Activated CD8-positive, alpha-beta memory T cell treated with anti-CD3 and anti-CD28 coated beads for 48 hours (primary cell): ENCODE results near the gene DDIAS.
A peak's percentile ranks its signal among the peaks of the same experiment; 100 is the strongest.
"Not testable (repeated sequence)": the region's sequence is repeated elsewhere in the genome, so short reads cannot be mapped to it uniquely, and the experiment has no call there.

Source experiments
- DNase-seq, 3 experiments: peaks; one replicate each; pipeline ENCODE4 v3.0.0-alpha.2; 2020; ENCODE audit warnings: low read depth in 2 of 3, low spot score in 2 of 3

The DDIAS gene, protein sequence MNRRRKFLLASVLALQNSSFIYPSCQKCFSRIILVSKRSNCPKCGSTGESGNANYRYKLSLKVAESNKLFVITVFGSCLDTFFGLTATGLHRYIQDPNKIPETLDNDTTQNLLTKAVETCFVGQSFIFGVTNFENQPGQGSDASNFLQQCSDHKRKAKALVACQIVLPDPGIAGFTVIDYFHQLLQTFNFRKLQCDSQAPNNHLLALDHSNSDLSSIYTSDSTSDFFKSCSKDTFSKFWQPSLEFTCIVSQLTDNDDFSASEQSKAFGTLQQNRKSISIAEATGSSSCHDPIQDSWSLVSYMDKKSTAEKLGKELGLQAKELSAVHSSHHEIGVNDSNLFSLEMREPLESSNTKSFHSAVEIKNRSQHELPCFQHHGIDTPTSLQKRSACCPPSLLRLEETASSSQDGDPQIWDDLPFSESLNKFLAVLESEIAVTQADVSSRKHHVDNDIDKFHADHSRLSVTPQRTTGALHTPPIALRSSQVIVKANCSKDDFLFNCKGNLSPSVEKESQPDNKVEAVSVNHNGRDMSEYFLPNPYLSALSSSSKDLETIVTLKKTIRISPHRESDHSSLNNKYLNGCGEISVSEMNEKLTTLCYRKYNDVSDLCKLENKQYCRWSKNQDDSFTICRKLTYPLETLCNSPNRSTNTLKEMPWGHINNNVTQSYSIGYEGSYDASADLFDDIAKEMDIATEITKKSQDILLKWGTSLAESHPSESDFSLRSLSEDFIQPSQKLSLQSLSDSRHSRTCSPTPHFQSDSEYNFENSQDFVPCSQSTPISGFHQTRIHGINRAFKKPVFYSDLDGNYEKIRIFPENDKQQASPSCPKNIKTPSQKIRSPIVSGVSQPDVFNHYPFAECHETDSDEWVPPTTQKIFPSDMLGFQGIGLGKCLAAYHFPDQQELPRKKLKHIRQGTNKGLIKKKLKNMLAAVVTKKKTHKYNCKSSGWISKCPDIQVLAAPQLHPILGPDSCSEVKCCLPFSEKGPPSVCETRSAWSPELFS

DNA sequence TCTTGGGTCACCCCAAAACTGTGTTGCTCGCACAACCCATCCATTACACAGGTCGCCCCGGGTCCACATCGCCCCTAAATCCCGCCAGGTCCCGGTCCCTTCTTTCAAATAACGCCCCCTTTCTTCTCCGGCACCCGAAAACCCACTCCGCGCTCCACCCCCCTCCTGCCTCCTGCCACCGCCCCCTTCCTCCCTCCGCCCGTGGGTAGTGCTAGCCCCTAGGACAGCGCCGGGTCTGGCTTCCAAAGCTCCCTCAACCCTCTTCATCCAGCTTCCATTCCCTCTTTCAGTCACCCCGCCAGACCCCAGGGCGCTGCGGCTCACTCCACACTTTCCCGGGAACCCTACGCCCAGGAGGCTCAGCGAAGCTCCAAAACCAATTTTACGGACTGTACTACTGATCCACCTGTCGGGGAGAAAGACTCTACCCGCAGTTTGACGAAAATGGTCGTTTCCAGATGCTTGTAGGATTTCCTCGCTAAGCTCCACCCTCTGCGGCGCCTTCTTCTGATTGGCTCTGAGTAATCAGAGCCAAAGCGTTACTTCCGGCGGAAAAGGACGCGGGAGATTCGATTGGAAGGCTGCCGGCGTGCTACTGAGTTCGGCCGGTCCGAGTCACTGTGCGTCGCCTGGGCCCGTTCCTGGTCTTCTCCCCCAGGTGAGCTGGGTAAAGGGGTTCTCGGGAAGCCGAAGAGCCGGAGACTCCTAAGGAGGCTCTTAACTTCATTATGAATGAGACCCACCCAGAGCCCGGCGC, at the start of gene DDIAS:
DDIAS (plus strand) TSS at position 572 of the 757 bp plus-strand sequence. CDS start 13,003 bp downstream, outside the sequence.
- peak; percentile 75 to 82 (median 76) for DNase-seq

DNA sequence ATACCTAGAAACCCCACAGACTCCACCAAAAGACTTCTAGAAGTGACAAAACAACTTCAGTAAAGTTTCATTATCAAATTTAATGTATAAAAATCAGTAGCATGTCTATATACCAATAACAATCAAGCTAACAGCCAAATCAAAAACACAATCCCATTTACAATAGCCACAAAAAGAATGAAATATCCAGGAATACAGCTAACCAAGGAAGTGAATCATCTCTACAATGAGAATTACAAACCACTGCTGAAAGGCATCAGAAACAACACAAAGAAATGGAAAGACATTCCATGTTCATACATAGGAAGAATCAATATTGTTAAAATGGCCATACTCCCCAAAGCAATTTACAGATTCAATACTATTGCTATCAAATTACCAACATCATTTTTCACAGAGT, 47.3 kb upstream of the DDIAS start:
- no peak for DNase-seq

DNA sequence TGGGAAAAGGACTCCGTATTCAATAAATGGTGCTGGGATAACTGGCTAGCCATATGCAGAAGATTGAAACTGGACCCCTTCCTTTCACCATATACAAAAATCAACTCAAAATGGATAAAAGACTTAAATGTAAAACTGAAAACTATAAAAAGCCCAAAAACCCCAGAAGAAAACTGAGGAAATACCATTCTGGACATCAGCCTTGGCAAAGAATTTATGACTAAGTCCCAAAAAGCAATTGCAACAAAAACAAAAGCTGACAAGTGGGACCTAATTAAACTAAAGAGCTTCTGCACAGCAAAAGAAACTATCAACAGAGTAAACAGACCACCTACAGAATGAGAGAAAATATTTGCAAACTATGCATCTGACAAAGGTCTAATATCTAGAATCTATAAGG, 46.6 kb upstream of the DDIAS start:
- not testable (repeated sequence) for DNase-seq

GRCh38 chr11:82855616-82856015, 45.9 kb upstream of the DDIAS start:
- DNase-seq = no peak

GRCh38 chr11:82857145-82857544, 44.4 kb upstream of the DDIAS start:
- no peak for DNase-seq

- no peak for DNase-seq
Observed at GRCh38 chr11:82858133-82858532, 43.4 kb upstream of the DDIAS start.

- no peak for DNase-seq
Observed at GRCh38 chr11:82858556-82859091, 42.9 kb upstream of the DDIAS start.

- no peak for DNase-seq
Observed at GRCh38 chr11:82859750-82860149, 41.8 kb upstream of the DDIAS start.

GRCh38 chr11:82862379-82862778, 39.2 kb upstream of the DDIAS start:
- no peak for DNase-seq

DNA sequence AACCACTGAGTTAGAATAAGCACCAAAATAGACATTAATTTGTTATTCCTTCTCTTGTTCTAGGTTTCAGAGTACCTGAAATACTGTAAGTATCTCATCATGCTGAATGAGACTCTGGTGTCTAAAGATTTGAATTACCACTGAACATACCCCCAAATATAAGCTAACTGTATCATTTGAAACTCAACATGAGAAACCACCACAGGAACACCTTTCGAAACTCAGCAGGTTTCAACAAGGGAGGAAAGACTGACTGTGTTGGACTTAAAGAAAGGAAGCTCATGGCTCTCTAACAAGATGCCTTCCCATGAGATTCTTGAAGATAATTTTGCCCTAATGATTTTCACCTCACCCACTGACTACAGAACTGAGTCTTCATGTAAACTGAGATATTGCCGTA, 38.3 kb upstream of the DDIAS start:
- DNase-seq = no peak

DNA sequence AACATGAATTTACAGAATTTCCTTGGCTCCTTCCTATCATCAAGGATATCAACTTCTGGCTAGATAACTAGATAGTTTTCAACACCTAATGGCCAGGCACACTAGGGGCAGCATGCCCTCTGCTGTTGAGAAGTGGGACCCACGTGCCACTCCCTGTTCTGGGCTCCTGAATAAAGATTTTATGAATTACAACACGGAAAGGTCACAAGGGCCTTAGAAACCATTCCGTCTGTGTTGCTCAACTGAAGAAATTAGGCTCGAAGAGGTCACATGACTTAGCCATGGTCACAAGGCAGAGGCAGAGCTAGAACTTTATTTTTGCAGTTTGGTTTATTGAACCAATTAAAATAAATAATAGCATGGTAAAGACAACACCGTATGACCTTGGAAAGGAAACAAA, 37.3 kb upstream of the DDIAS start:
- DNase-seq = no peak

DNA sequence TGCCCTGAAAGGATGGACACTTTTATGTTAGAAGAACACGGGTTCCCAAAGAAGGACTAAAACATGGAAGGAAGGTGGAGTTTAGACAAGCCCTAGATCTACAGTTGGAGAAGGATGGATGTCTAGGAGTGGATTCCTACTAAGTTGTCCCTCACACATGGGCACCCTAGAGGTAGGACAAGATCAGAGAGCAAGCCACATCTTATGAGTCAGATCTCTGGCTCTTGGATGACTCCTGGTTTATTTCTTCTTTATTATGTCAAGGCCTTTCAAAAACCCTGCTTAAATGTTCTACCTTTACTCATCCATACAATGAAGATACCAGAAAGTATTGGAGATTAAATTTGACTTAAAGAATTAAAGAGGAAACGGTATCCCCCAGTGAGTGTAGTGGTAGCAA, 35.7 kb upstream of the DDIAS start:
- DNase-seq = no peak

DNA sequence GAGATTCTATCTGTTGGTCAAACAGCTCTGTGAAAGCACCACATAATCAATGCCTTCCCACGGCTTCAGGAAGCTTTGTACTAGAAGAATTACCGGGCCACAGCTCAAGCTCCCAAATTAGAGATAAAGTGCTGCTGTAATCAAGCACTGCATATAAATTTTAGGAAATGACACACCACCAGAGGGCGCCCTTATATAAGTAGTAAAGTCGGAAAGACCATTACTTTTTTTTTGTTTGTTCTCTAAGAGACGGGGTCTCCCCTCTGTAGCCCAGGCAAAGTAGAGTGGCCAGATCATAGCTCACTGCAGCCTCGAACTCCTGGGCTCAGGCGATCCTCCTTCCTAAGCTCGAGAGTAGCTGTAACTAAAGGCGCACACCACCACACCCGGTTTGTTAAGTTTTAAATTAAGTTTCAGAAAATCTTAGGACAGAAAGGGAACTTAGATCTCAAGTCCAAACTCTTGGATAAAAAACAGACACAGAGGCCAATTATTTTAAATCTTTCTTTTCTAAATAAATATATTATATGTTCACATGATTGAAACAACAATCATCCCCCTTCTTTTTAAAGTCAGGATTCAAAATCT, 33.9 kb upstream of the DDIAS start:
- DNase-seq = peak; percentile 6 to 65 (median 52)

DNA sequence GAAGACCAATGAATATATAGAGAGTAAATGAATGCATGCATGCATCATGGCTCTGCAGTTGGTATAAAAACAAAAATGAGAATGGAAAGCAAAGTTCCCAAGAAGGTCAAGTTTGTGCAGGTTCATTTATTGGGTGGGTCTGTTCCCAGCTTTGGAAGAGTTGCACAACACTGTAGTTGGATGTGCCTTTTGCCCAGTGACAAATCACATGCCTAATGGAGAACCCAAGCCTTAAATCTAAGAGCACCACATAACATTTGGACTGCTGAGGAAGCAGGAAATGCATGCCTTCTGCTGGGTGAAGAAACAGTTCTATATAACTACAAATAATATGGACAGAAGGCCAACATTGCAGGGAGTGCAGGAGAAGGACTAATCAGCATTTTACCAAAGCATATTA, 31.9 kb upstream of the DDIAS start:
- DNase-seq = no peak

- no peak for DNase-seq
Observed at GRCh38 chr11:82871646-82872045, 29.9 kb upstream of the DDIAS start.

- DNase-seq = no peak
Observed at GRCh38 chr11:82872377-82873150, 29.0 kb upstream of the DDIAS start.

GRCh38 chr11:82873919-82874333, 27.6 kb upstream of the DDIAS start:
- no peak for DNase-seq

- DNase-seq = no peak
Observed at GRCh38 chr11:82874646-82875523, 26.7 kb upstream of the DDIAS start.

DNA sequence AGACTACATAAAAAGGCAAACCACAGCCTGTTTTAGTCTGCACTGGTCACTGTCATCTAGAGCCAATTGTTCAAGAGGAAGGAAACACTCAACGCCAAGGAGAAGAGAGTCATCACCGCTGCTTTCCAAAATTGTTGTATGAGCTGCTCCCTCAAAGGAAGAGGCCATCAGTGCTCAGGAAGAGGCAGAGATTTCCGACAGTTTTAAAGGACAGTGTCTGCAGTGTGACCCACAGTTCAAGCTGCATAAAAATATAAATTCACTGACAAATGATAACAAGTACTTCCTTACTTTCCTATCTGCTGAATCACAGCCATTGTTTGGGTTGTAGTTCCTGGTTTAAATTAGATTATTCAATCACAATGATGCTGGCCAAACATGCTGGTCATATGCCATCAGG, 17.7 kb upstream of the DDIAS start:
- DNase-seq = no peak
